GM18858 (cell line): ENCODE data around the gene KDM5C.

Experiments used
- ATAC-seq: cut with Tn5 transposase; IDR thresholded peaks from one replicate; pipeline ENCODE4 v1.9.1; 2021; ENCODE audit not compliant: unreplicated experiment

Gene KDM5C

GRCh38 chrX:53251307-53251706 lies 26.3 kb upstream of the KDM5C start:
- ATAC-seq, result no peak

GRCh38 chrX:53250556-53250955 lies 25.5 kb upstream of the KDM5C start:
- ATAC-seq, result no peak

- no peak for ATAC-seq
These were observed 24.5 kb upstream of the KDM5C start for GRCh38 chrX:53249408-53250042.

GRCh38 chrX:53247928-53248327 lies 22.9 kb upstream of the KDM5C start:
- ATAC-seq, result no peak

- no peak for ATAC-seq
These were observed 21.2 kb upstream of the KDM5C start for GRCh38 chrX:53246231-53246630.

GRCh38 chrX:53244610-53245009 lies 19.6 kb upstream of the KDM5C start:
- no peak for ATAC-seq

GRCh38 chrX:53242310-53242709 lies 17.3 kb upstream of the KDM5C start:
- no peak for ATAC-seq

GRCh38 chrX:53241558-53241957 lies 16.6 kb upstream of the KDM5C start:
- ATAC-seq, result no peak

- ATAC-seq, result no peak
These were observed 14.5 kb upstream of the KDM5C start for GRCh38 chrX:53239474-53239873.

GRCh38 chrX:53237056-53237455 lies 12.0 kb upstream of the KDM5C start:
- no peak for ATAC-seq

GRCh38 chrX:53236025-53236679 lies 11.1 kb upstream of the KDM5C start:
- ATAC-seq, result no peak

GRCh38 chrX:53235566-53235965 lies 10.6 kb upstream of the KDM5C start:
- ATAC-seq, result no peak

GRCh38 chrX:53234484-53234883 lies 9.5 kb upstream of the KDM5C start:
- ATAC-seq, result no peak

- ATAC-seq, result no peak
These were observed 8.5 kb upstream of the KDM5C start for GRCh38 chrX:53233536-53233935.

- no peak for ATAC-seq
These were observed 5.1 kb upstream of the KDM5C start for GRCh38 chrX:53230116-53230515.

GRCh38 chrX:53227224-53227765 lies 2.3 kb upstream of the KDM5C start:
- no peak for ATAC-seq

GRCh38 chrX:53223955-53224859 lies 800 bp downstream of the KDM5C start:
- ATAC-seq, result no peak

- ATAC-seq, result no peak
These were observed 1.8 kb downstream of the KDM5C start for GRCh38 chrX:53223068-53223693.

- ATAC-seq, result no peak
These were observed 13.5 kb downstream of the KDM5C start for GRCh38 chrX:53211391-53211978.

GRCh38 chrX:53196678-53197077 lies 28.3 kb downstream of the KDM5C start:
- no peak for ATAC-seq

GRCh38 chrX:53195401-53195800 lies 29.6 kb downstream of the KDM5C start:
- ATAC-seq, result no peak
